ENCODE results near the gene C4A. TPM values are rescaled to one million over a fixed set of nuclear protein-coding genes. Genes with fewer than 3 reads are reported as not detected.

Gene C4A
- total and polyA plus RNA-seq, 2 of the 8 experiments (the other 6 are each of a cell fraction or from before 2014, with no cell fraction given) = 0.62 to 2.4 TPM

GRCh38 chr6:31965700-31966099, 16.2 kb upstream of the C4A start:
- H3K36me3 ChIP-seq (ENCODE audit: control insufficient read depth in 2 of 4, insufficient read depth in 4 of 4, low read length in 3 of 4) = peaks cover 14 to 67% (median 57%) of the 10 kb centered on the region in 4 experiments
- FAIRE-seq = no peak
- H3K27ac ChIP-seq (ENCODE audit: low read depth, low read length) = no peak overlapping the region
- 91% methylated on average over 13 of the region's 13 CpGs; no CpG with 5 or more reads in 1 of the 2 experiments for WGBS, 2 experiments (ENCODE audit: extremely low coverage in 1 of 2, insufficient coverage in 1 of 2, insufficient read length in 1 of 2, insufficient replicate concordance in 2 of 2, low coverage in 1 of 2, low lambda C conversion rate in 2 of 2, missing lambda C conversion rate in 1 of 2)
- no peak overlapping the region for H3K9ac ChIP-seq (replicated peaks in 1 of 4; ENCODE audit: extremely low read depth in 1 of 4, low read depth in 3 of 4, low read length in 3 of 4)
- H3K27me3 ChIP-seq (replicated peaks in 1 of 4; ENCODE audit: control insufficient read depth in 3 of 4, extremely low read depth in 1 of 4, insufficient read depth in 3 of 4, low read length in 3 of 4) = no peaks in the 10 kb centered on the region
- H3K18ac ChIP-seq (ENCODE audit: extremely low read depth, low read length) = no peak overlapping the region
- no peak overlapping the region for H2BK20ac ChIP-seq (ENCODE audit: low read length)
- H4K5ac ChIP-seq (ENCODE audit: insufficient read length, low read depth, low read length) = no peak overlapping the region
- H3K23me2 ChIP-seq (ENCODE audit: low read depth, low read length) = no peaks in the 10 kb centered on the region
- H3K4me1 ChIP-seq (replicated peaks in 1 of 4; ENCODE audit: control insufficient read depth in 3 of 4, insufficient read depth in 4 of 4, low read length in 3 of 4) = no peaks in the 10 kb centered on the region
- no peaks in the 10 kb centered on the region; a peak in 1 of 4 replicates for H3K79me2 ChIP-seq (ENCODE audit: control insufficient read depth in 1 of 2, insufficient read depth in 2 of 2, low read length in 2 of 2)
- no peak overlapping the region for H2BK120ac ChIP-seq (replicated peaks; ENCODE audit: low read depth, low read length)
- H3K79me1 ChIP-seq (ENCODE audit: low read depth, low read length) = no peaks in the 10 kb centered on the region
- no peak overlapping the region for H3K4me3 ChIP-seq (ENCODE audit: extremely low read depth in 1 of 4, insufficient read depth in 2 of 4, low read depth in 3 of 4, low read length in 4 of 4)
- ChIA-PET CTCF (ENCODE audit: partially characterized antibody) (interaction anchor here (1.3 to 10.2 kb wide), 3 partner anchors 14 to 81 kb away, joined by 3 to 84 read pairs (median 4); no protein-coding TSS in a partner anchor), POLR2A (ENCODE audit: partially characterized antibody) (interaction anchor here (0.6 to 15.3 kb wide), 3 partner anchors 10 to 12 kb away, joined by 3 to 279 read pairs (median 3); partner anchors contain the start of genes NELFE and SKIC2)
- no peak overlapping the region for H3K4ac ChIP-seq (replicated peaks; ENCODE audit: insufficient read length, low read depth, low read length)
- DNase-seq (ENCODE audit: low read depth in 1 of 2, low spot score in 2 of 2) = no peak
- no peak overlapping the region for H2AFZ ChIP-seq (ENCODE audit: low read length)
- no peak overlapping the region for H2BK5ac ChIP-seq (ENCODE audit: low read depth, low read length)
- no peak overlapping the region for H4K91ac ChIP-seq (replicated peaks; ENCODE audit: insufficient read length, low read length)
- H3K56ac ChIP-seq (replicated peaks; ENCODE audit: insufficient read length, low read depth, low read length) = no peak overlapping the region
- H3K14ac ChIP-seq (ENCODE audit: insufficient read length) = no peak overlapping the region
- no peak overlapping the region for H2AK5ac ChIP-seq (ENCODE audit: low read depth, low read length)
- H4K20me1 ChIP-seq (replicated peaks in 1 of 2; ENCODE audit: control insufficient read depth in 1 of 2, insufficient read depth in 2 of 2, low read length in 2 of 2) = peaks cover 0 to 3% of the 10 kb centered on the region in 2 experiments
- no peak overlapping the region for H4K8ac ChIP-seq (ENCODE audit: extremely low read depth, insufficient read depth, low read length)
- TF ChIP-seq EGR1 (IDR thresholded peaks at IDR 0.05; ENCODE audit: borderline replicate concordance, low read depth, low read length) = no peak
- no peak for TF ChIP-seq NANOG (IDR thresholded peaks at IDR 0.05; ENCODE audit: insufficient read depth, low read depth, low read length, poor library complexity, severe bottlenecking)
- TF ChIP-seq RXRA (IDR thresholded peaks at IDR 0.05; ENCODE audit: insufficient read depth, low read depth, low read length) = no peak
- TF ChIP-seq TCF12 (IDR thresholded peaks at IDR 0.05; ENCODE audit: low read depth, low read length) = no peak
- TF ChIP-seq TAF1 (IDR thresholded peaks at IDR 0.05; ENCODE audit: low read depth, low read length) = no peak
- TF ChIP-seq YY1 (IDR thresholded peaks at IDR 0.05; ENCODE audit: low read depth, low read length) = no peak
- no peak for TF ChIP-seq EZH2 (IDR thresholded peaks at IDR 0.05; ENCODE audit: low read depth, low read length, severe bottlenecking)
- no peak for TF ChIP-seq NRF1 (IDR thresholded peaks at IDR 0.05; ENCODE audit: low read depth, low read length)
- no peak for TF ChIP-seq RBBP5 (IDR thresholded peaks at IDR 0.05; ENCODE audit: borderline replicate concordance, low read depth, low read length)
- TF ChIP-seq KDM1A (IDR thresholded peaks at IDR 0.05; ENCODE audit: borderline replicate concordance, low read length) = no peak
- TF ChIP-seq CEBPB (IDR thresholded peaks at IDR 0.05; ENCODE audit: low read depth, low read length) = no peak
- no peak for TF ChIP-seq USF2 (IDR thresholded peaks at IDR 0.05; ENCODE audit: low read length)
- no peak overlapping the region for H3K23ac ChIP-seq (ENCODE audit: insufficient read length)
- no peak overlapping the region for H2BK12ac ChIP-seq (ENCODE audit: low read depth, low read length)
- no peak overlapping the region for H3K4me2 ChIP-seq (ENCODE audit: insufficient read depth in 1 of 2, low read depth in 2 of 2, low read length in 2 of 2)
- no peaks in the 10 kb centered on the region for H3K9me3 ChIP-seq (ENCODE audit: insufficient read depth in 2 of 2, low read depth in 1 of 2, low read length in 1 of 2)
- no peak overlapping the region for H2BK15ac ChIP-seq (ENCODE audit: low read length)

All from H1 (cell line).